Neutrophil (primary cell): Measurements from ENCODE around the gene DPEP2.

Experiments used
- H3K27ac ChIP-seq: fragments of 200-600 bp; sonication (generic); 2 replicates; pipeline ENCODE4 v1.5.1; 2016; ENCODE audit warnings: mild to moderate bottlenecking, moderate library complexity
- H3K27me3 ChIP-seq: fragments of 200-600 bp; sonication (generic); 2 replicates; pipeline ENCODE4 v1.6.0; 2016; ENCODE audit warnings: mild to moderate bottlenecking
- H3K36me3 ChIP-seq: fragments of 200-600 bp; sonication (generic); 2 replicates; pipeline ENCODE4 v1.5.1; 2017
- H3K4me1 ChIP-seq, 2 experiments: fragments of 200-600 bp in 1 of 2; sonication (generic) in 1 of 2; 1 replicate in 1 of 2; 2 replicates in 1 of 2; pipeline versions ENCODE4 v1.5.1 to v1.6.1; 2013 to 2016; ENCODE audit warnings: low read depth in 1 of 2, low read length in 1 of 2, mild to moderate bottlenecking in 1 of 2, moderate library complexity in 1 of 2; ENCODE audit not compliant: control insufficient read depth in 1 of 2, insufficient read depth in 1 of 2
- H3K4me3 ChIP-seq, 2 experiments: fragments of 200-600 bp in 1 of 2; sonication (generic) in 1 of 2; 1 replicate in 1 of 2; 2 replicates in 1 of 2; pipeline ENCODE4 v1.5.1; 2013 to 2016; ENCODE audit warnings: low read depth in 1 of 2, low read length in 1 of 2, mild to moderate bottlenecking in 1 of 2, moderate library complexity in 1 of 2
- H3K9me3 ChIP-seq: fragments of 200-600 bp; sonication (generic); 2 replicates; pipeline ENCODE4 v1.5.1; 2016
- CTCF ChIP-seq: fragments of 200-600 bp; sonication (generic); IDR thresholded peaks from 2 replicates; pipeline ENCODE4 v1.5.1; 2016; ENCODE audit warnings: antibody characterized with exemption

Gene DPEP2

DNA sequence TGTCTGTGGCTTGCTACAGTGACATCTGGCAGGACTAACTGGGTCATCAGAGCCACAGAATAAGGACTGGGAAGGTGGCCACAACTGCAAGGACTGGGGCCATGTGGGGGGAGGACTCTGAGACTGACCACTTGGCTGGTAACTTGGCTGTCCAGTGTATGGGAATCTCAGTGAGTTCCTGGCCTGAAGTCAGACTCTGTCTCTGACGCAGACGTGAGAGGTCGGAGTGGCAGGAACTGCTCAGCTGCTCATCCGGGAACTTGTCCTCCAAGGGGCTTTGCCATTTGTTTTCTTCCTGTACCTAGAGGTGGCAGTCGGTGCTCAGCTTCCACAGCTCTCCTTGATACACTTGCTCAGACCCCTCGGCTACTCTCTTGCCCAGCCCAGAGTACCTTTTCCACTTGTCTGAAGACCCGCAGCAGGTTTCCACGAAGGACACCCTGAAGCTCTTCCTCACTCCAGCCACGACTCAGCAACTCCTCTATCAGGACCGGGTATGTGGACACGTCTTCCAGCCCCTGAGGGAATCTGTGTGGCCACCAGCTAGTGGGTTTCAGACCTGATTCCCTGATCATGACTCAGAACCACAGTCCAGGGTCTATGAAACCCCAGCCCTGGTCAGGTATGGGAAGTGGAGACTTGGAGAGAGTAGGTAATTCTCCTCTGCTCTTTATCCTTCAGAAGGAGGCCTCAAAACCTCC lies 11.7 kb downstream of the DPEP2 start:
- TF ChIP-seq CTCF: no peak
- H3K4me1 ChIP-seq: peaks cover 16 to 28% of the 10 kb centered on the region in 2 experiments
- H3K27me3 ChIP-seq: peaks cover 7% of the 10 kb centered on the region
- no peak overlapping the region for H3K4me3 ChIP-seq
- H3K9me3 ChIP-seq: no peaks in the 10 kb centered on the region
- H3K36me3 ChIP-seq: peaks cover 64% of the 10 kb centered on the region
- peak overlapping the region; percentile 48 for H3K27ac ChIP-seq

- TF ChIP-seq CTCF: no peak
- Histone ChIP-seq H3K27ac (peak overlapping the region; percentile 7), H3K36me3 (peaks cover 60% of the 10 kb centered on the region), H3K4me1 (peaks cover 10 to 21% of the 10 kb centered on the region in 2 experiments), H3K27me3 (peaks cover 7% of the 10 kb centered on the region), H3K4me3 (no peak overlapping the region), H3K9me3 (no peaks in the 10 kb centered on the region)
Observed at GRCh38 chr16:67986949-67987348, 12.3 kb downstream of the DPEP2 start.

- H3K36me3 ChIP-seq: peaks cover 18% of the 10 kb centered on the region
- TF ChIP-seq CTCF: no peak
- no peak overlapping the region for H3K4me3 ChIP-seq
- H3K27me3 ChIP-seq: peaks cover 7% of the 10 kb centered on the region
- peaks cover 0 to 3% of the 10 kb centered on the region in 2 experiments for H3K4me1 ChIP-seq
- no peaks in the 10 kb centered on the region for H3K9me3 ChIP-seq
- no peak overlapping the region for H3K27ac ChIP-seq
Observed at GRCh38 chr16:67982011-67982696, 17.1 kb downstream of the DPEP2 start.

GRCh38 chr16:67979955-67980678 lies 19.2 kb downstream of the DPEP2 start, which contains the start of gene DPEP3:
TSS of gene DPEP3 (minus strand) at chr16:67980499. CDS start at chr16:67980380, 119 bp downstream.
- no peak for TF ChIP-seq CTCF
- H3K4me1 ChIP-seq: peaks cover 0 to 3% of the 10 kb centered on the region in 2 experiments
- H3K4me3 ChIP-seq: no peak within 1 kb of the TSS
- H3K36me3 ChIP-seq: peaks cover 14% of the 10 kb centered on the region
- H3K27me3 ChIP-seq: peaks cover 7% of the 10 kb centered on the region
- no peaks in the 10 kb centered on the region for H3K9me3 ChIP-seq
- no peak within 1 kb of the TSS for H3K27ac ChIP-seq

DNA sequence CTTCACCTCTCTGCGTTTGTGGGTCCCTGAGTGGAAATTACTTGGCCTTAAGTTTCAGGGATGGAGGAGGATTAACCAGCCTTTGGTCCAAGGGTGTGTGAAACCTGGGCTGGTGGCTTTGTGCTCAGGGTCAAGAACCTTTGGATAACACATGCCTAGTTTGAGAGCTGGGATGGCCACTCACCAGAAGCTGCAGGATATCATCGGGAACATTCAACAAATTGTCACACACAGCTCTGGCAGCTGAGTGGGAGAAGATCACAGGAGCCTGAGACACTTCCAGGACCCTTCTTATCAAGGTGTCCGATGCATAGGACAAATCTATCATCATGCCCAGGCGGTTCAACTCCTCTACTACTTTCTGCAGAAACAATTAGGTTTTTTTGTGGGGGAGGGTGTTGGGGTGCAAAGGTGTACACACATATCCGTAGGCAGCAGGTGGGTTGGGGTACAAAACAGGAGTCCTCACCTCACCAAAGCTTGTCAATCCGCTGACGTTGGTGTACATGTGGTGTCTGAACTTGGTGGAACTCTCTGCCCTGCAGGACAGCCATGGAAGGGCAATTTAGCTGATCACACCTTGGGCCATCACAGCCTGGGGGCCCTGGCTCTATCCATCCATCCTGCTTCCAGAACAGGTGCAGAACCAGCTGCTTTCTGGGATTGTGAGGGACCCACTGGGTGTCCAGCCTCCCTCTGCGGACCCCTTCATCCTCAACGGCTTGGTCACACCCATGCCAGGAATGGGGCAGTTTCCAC lies 21.6 kb downstream of the DPEP2 start:
- H3K27ac ChIP-seq: no peak overlapping the region
- H3K9me3 ChIP-seq: no peaks in the 10 kb centered on the region
- no peak overlapping the region for H3K4me3 ChIP-seq
- no peak for TF ChIP-seq CTCF
- H3K36me3 ChIP-seq: peaks cover 11% of the 10 kb centered on the region
- H3K27me3 ChIP-seq: no peaks in the 10 kb centered on the region
- H3K4me1 ChIP-seq: no peaks in the 10 kb centered on the region
